ENCODE data around the gene PPM1F. TPM values are rescaled to one million over a fixed set of nuclear protein-coding genes. Genes with fewer than 3 reads are reported as not detected.

PPM1F gene
- total RNA-seq, 1 experiment from 2014 or later, result 45.2 TPM

GRCh38 chr22:21978564-21979386, 26.1 kb upstream of the PPM1F start:
- in situ Hi-C loops (cut with HindIII; ENCODE audit: low sequenced_read_pairs), result no loop called here
- peak; percentile 91 for DNase-seq (ENCODE audit: low spot score)

GRCh38 chr22:21977814-21978213, 25.2 kb upstream of the PPM1F start:
- no peak for DNase-seq (ENCODE audit: low spot score)
- in situ Hi-C loops (cut with HindIII; ENCODE audit: low sequenced_read_pairs), result no loop called here

- in situ Hi-C loops (cut with HindIII; ENCODE audit: low sequenced_read_pairs), result no loop called here
Observed at GRCh38 chr22:21975854-21976345, 23.3 kb upstream of the PPM1F start.

GRCh38 chr22:21975273-21975672, 22.6 kb upstream of the PPM1F start:
- DNase-seq (ENCODE audit: low spot score), result no peak
- in situ Hi-C loops (cut with HindIII; ENCODE audit: low sequenced_read_pairs), result no loop called here

More at GRCh38 chr22:21975854-21976345, 23.3 kb upstream of the PPM1F start:
- no peak for DNase-seq (ENCODE audit: low spot score)

GRCh38 chr22:21974058-21974649, 21.5 kb upstream of the PPM1F start:
- no peak for DNase-seq (ENCODE audit: low spot score)
- in situ Hi-C loops (cut with HindIII; ENCODE audit: low sequenced_read_pairs), result no loop called here

GRCh38 chr22:21972806-21973205, 20.2 kb upstream of the PPM1F start:
- in situ Hi-C loops (cut with HindIII; ENCODE audit: low sequenced_read_pairs), result no loop called here
- DNase-seq (ENCODE audit: low spot score), result no peak

- no peak for DNase-seq (ENCODE audit: low spot score)
- in situ Hi-C loops (cut with HindIII; ENCODE audit: low sequenced_read_pairs), result no loop called here
Observed at GRCh38 chr22:21972293-21972779, 19.7 kb upstream of the PPM1F start.

- DNase-seq (ENCODE audit: low spot score), result no peak
Observed at GRCh38 chr22:21971858-21972275, 19.2 kb upstream of the PPM1F start.

GRCh38 chr22:21970800-21971617, 18.4 kb upstream of the PPM1F start:
- DNase-seq (ENCODE audit: low spot score), result no peak
- in situ Hi-C loops (cut with HindIII; ENCODE audit: low sequenced_read_pairs), result no loop called here

More at GRCh38 chr22:21971858-21972275, 19.2 kb upstream of the PPM1F start:
- in situ Hi-C loops (cut with HindIII; ENCODE audit: low sequenced_read_pairs), result no loop called here

- in situ Hi-C loops (cut with HindIII; ENCODE audit: low sequenced_read_pairs), result no loop called here
- no peak for DNase-seq (ENCODE audit: low spot score)
Observed at GRCh38 chr22:21970037-21970799, 17.6 kb upstream of the PPM1F start.

GRCh38 chr22:21968452-21969129, 15.9 kb upstream of the PPM1F start:
- DNase-seq (ENCODE audit: low spot score), result no peak
- in situ Hi-C loops (cut with HindIII; ENCODE audit: low sequenced_read_pairs), result no loop called here

GRCh38 chr22:21967693-21968271, 15.1 kb upstream of the PPM1F start:
- DNase-seq (ENCODE audit: low spot score), result no peak
- in situ Hi-C loops (cut with HindIII; ENCODE audit: low sequenced_read_pairs), result no loop called here

GRCh38 chr22:21966643-21967516, 14.2 kb upstream of the PPM1F start:
- in situ Hi-C loops (cut with HindIII; ENCODE audit: low sequenced_read_pairs), result no loop called here
- DNase-seq (ENCODE audit: low spot score), result no peak

- in situ Hi-C loops (cut with HindIII; ENCODE audit: low sequenced_read_pairs), result no loop called here
- no peak for DNase-seq (ENCODE audit: low spot score)
Observed at GRCh38 chr22:21965762-21966288, 13.2 kb upstream of the PPM1F start.

GRCh38 chr22:21964918-21965484, 12.4 kb upstream of the PPM1F start:
- DNase-seq (ENCODE audit: low spot score), result no peak
- in situ Hi-C loops (cut with HindIII; ENCODE audit: low sequenced_read_pairs), result no loop called here

- in situ Hi-C loops (cut with HindIII; ENCODE audit: low sequenced_read_pairs), result no loop called here
Observed at GRCh38 chr22:21964234-21964633, 11.6 kb upstream of the PPM1F start.

More at GRCh38 chr22:21964234-21964633, 11.6 kb upstream of the PPM1F start:
- no peak for DNase-seq (ENCODE audit: low spot score)
